Uterus (tissue), 4 donors: ENCODE data around the gene CFAP65. TPM values are rescaled to one million over a fixed set of nuclear protein-coding genes. Genes with fewer than 3 reads are reported as not detected.

Source experiments
- DNase-seq, 2 donors: peaks; one replicate each; pipeline ENCODE4 v3.0.0-alpha.2; 2019 to 2020
- H3K27ac ChIP-seq, 2 donors: fragments of 200-600 bp; sonication (generic); 1 replicate in 1 of 2; 2 replicates in 1 of 2; pipeline ENCODE4 v1.5.1; 2016 to 2018
- H3K27me3 ChIP-seq, 2 donors: fragments of 200-600 bp; sonication (generic); one replicate each; pipeline ENCODE4 v1.5.1; 2018 to 2019; ENCODE audit warnings: control low read depth in 1 of 2
- H3K36me3 ChIP-seq, 2 donors: fragments of 200-600 bp; sonication (generic); one replicate each; pipeline ENCODE4 v1.5.1; 2019; ENCODE audit warnings: control low read depth in 1 of 2
- H3K4me1 ChIP-seq, 2 donors: fragments of 200-600 bp; sonication (generic); one replicate each; pipeline ENCODE4 v1.5.1; 2018 to 2019; ENCODE audit warnings: control low read depth in 1 of 2
- H3K4me3 ChIP-seq, 2 donors: fragments of 200-600 bp; sonication (generic); 1 replicate in 1 of 2; 2 replicates in 1 of 2; pipeline ENCODE4 v1.5.1; 2018 to 2019; ENCODE audit warnings: mild to moderate bottlenecking in 1 of 2
- H3K9me3 ChIP-seq, 2 donors: fragments of 200-600 bp; sonication (generic); one replicate each; pipeline ENCODE4 v1.5.1; 2019; ENCODE audit warnings: control low read depth in 1 of 2
- CTCF ChIP-seq, 4 experiments: fragments of 200-600 bp in 2 of 4; fragments of 450-650 bp in 2 of 4; sonication (generic) in 2 of 4; IDR thresholded peaks; one replicate each; pipeline ENCODE4 v1.5.1; 2016 to 2019; ENCODE audit warnings: antibody characterized with exemption in 4 of 4, mild to moderate bottlenecking in 2 of 4, moderate library complexity in 1 of 4
- POLR2A ChIP-seq, 2 donors: fragments of 450-650 bp; IDR thresholded peaks; one replicate each; pipeline ENCODE4 v1.6.1; 2016; ENCODE audit warnings: antibody characterized with exemption in 2 of 2, mild to moderate bottlenecking in 1 of 2, moderate library complexity in 1 of 2
- intact Hi-C: fragments of 100-400 bp; cut with DNase I; formaldehyde crosslinking; loops from one replicate; pipeline ENCODE4 v1.15.1; 2023; ENCODE audit warnings: low total_unique reads
- total RNA-seq, 4 donors: library from RNA; depleted of rRNA in 3 of 4; stranded (reverse); fragments of >200 nt in 3 of 4; gene quantifications; one replicate each; pipeline versions ENCODE4 v1.1.0 to v1.2.4, GENCODE V29; 2014 to 2023
- donor health status: DM: yes; HTN: yes; CAD: no.

Gene CFAP65
- total RNA-seq, 4 donors from 2014 or later, result 0.21 to 3.5 (median 1.9) TPM

- intact Hi-C loops, result no loop called here
- no peak overlapping the region for H3K4me3 ChIP-seq
Measured at GRCh38 chr2:219018286-219018685, 23.0 kb downstream of the CFAP65 start.

DNA sequence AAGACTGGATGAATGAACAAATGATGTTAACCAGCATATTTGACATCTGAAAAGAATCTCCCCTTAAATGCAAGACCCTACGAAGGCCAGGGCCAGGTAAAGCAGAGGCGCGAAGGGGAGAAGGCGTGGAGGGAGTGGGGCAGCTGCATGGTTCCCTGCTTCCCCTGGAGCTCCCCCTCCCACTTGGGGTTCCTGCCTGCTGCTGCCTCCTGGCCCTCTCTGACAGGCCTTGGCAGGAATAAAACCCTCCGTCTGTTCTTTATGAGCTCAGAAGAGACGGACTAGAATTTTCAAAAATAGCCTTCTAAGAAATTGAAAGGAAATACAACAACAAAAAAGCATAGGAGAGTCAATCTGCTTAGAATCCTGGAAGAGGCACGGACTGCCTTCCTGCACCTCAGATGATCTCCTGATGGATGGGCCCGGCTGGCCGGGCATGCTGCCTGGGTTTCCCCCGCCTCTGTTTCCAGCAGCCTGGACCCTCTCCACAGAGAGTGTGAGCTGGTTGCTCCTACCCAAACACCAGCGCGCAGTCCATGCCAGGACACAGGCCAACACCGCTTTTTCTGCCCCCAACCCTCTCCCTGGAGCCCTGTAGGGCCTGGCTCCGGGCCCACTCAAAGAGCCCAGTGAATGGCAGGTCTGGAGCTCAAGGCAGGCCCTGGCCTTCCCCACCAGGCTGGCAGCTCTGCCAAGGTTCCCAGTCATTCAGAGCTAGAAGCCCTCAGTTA lies 23.9 kb downstream of the CFAP65 start:
- no peaks in the 10 kb centered on the region for H3K36me3 ChIP-seq
- no peaks in the 10 kb centered on the region for H3K27me3 ChIP-seq
- H3K9me3 ChIP-seq, result no peaks in the 10 kb centered on the region
- H3K4me3 ChIP-seq, result no peak overlapping the region
- no peak for TF ChIP-seq POLR2A (IDR thresholded peaks at IDR 0.05)
- TF ChIP-seq CTCF (IDR thresholded peaks at IDR 0.05), result no peak
- no peaks in the 10 kb centered on the region for H3K4me1 ChIP-seq
- intact Hi-C loops, result no loop called here
- no peak for DNase-seq
- H3K27ac ChIP-seq, result no peak overlapping the region

More at GRCh38 chr2:219018286-219018685, 23.0 kb downstream of the CFAP65 start:
- Histone ChIP-seq H3K4me1 (no peaks in the 10 kb centered on the region), H3K27me3 (no peaks in the 10 kb centered on the region), H3K36me3 (no peaks in the 10 kb centered on the region), H3K9me3 (no peaks in the 10 kb centered on the region), H3K27ac (no peak overlapping the region)
- TF ChIP-seq CTCF (IDR thresholded peaks at IDR 0.05) (no peak), POLR2A (IDR thresholded peaks at IDR 0.05) (no peak)
- DNase-seq, result no peak

DNA sequence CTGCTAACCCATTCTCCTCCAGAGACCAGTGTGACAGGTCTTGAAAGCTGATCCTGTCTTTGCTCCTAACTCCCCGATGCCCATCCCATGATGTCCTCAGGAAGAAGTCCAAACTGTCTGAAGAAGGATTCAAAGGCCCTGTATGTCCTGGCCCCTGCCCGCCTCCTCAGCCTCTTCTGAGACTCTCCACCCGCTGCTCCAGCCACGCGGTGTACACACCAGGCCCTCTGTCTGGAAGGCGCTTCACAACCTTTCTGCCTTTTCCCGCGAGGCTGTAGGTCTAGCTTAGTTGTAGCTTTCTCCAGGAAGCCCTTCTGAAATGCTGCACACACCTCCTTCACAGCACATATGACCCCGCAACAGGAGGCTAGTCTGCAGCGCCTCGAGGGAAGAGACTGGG lies 24.6 kb downstream of the CFAP65 start:
- H3K36me3 ChIP-seq, result no peaks in the 10 kb centered on the region
- no peak overlapping the region for H3K27ac ChIP-seq
- no peaks in the 10 kb centered on the region for H3K4me1 ChIP-seq
- TF ChIP-seq POLR2A (IDR thresholded peaks at IDR 0.05), result no peak
- no peak for TF ChIP-seq CTCF (IDR thresholded peaks at IDR 0.05)
- H3K4me3 ChIP-seq, result no peak overlapping the region
- no peaks in the 10 kb centered on the region for H3K27me3 ChIP-seq
- DNase-seq, result no peak
- H3K9me3 ChIP-seq, result no peaks in the 10 kb centered on the region
- intact Hi-C loops, result no loop called here

- intact Hi-C loops, result no loop called here
- Histone ChIP-seq H3K27ac (no peak overlapping the region), H3K4me3 (no peak overlapping the region), H3K9me3 (no peaks in the 10 kb centered on the region), H3K36me3 (no peaks in the 10 kb centered on the region), H3K4me1 (no peaks in the 10 kb centered on the region), H3K27me3 (no peaks in the 10 kb centered on the region)
- no peak for TF ChIP-seq POLR2A (IDR thresholded peaks at IDR 0.05)
- no peak for TF ChIP-seq CTCF (IDR thresholded peaks at IDR 0.05)
- DNase-seq, result no peak
Measured at GRCh38 chr2:219010873-219011272, 30.4 kb downstream of the CFAP65 start.

DNA sequence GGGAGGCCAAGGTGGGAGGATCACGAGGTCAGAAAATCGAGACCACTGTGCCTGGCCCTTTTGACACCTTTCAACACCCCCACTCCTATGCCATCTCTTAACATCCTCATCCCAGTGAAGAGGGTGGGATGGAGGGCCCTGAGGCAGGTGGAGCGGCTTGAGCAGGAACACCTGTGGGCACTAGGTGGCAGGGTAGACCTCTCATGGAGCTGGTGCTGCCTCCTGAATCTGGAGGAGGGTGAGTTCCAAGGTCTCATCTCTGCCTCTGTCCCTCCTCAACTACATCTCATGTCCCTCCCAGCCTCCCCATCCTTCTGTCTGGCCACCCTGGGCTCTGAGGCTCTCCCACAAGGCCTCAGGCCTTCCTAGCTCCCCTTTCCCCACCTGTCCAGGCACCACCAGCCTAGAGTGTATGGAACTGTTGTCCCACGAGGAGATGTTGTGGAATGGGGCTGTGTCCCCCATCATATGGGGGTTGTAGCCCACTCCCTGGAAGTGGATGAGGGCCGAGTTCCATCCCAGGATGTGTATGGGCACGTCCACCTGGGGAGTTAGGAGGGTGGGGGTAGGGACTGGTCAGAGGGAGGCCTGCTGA lies 31.1 kb downstream of the CFAP65 start:
- TF ChIP-seq POLR2A (IDR thresholded peaks at IDR 0.05) (no peak), CTCF (IDR thresholded peaks at IDR 0.05) (no peak)
- no peak overlapping the region for H3K27ac ChIP-seq
- no peaks in the 10 kb centered on the region for H3K27me3 ChIP-seq
- H3K36me3 ChIP-seq, result no peaks in the 10 kb centered on the region
- intact Hi-C loops, result no loop called here
- no peak overlapping the region for H3K4me3 ChIP-seq
- no peaks in the 10 kb centered on the region for H3K9me3 ChIP-seq
- no peaks in the 10 kb centered on the region for H3K4me1 ChIP-seq
- DNase-seq, result no peak
